HG02870 (cell line): Measurements from ENCODE around the gene POLR3GL.

Source experiments
- ATAC-seq: cut with Tn5 transposase; IDR thresholded peaks from one replicate; pipeline ENCODE4 v1.9.1; 2021; ENCODE audit warnings: mild to moderate bottlenecking, moderate library complexity; ENCODE audit not compliant: unreplicated experiment

The POLR3GL gene

DNA sequence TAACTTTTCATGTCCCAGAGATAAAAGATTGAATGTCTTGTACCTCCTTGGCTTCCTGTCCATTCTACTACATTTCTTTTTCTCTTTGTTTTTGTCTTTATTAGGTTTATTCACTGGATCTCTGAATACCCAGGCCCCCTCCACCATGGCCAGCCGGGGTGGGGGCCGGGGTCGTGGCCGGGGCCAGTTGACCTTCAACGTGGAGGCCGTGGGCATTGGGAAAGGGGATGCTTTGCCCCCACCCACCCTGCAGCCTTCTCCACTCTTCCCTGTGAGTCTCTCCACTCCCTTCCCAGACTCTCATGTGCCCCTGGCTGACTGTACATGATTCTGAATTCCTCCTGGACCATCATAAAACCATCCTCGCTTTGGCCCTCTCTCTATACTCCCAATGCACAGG, 10.2 kb downstream of the POLR3GL start:
- no peak for ATAC-seq

- no peak for ATAC-seq
Measured at GRCh38 chr1:145975216-145975615, 10.7 kb downstream of the POLR3GL start.

DNA sequence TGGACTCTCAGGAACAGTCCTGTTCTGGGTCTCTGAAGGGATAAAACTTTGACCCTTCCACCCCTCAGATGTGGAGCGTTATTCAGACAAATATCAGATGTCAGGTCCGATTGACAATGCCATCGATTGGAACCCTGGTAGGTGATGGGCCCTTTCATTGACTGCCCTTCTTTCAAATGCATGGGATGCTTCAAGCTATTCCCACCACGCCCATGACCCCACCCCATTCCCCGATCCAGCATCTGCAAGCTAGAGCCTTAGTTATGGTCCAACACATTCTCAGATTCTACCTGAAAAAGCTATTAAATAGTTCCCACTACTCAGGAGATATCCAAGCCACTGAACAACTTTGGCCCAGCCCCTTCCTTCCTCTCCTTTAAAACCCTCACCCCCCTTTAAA, 12.5 kb downstream of the POLR3GL start:
- no peak for ATAC-seq

- ATAC-seq = no peak
Measured at GRCh38 chr1:145977486-145978470, 13.3 kb downstream of the POLR3GL start.

DNA sequence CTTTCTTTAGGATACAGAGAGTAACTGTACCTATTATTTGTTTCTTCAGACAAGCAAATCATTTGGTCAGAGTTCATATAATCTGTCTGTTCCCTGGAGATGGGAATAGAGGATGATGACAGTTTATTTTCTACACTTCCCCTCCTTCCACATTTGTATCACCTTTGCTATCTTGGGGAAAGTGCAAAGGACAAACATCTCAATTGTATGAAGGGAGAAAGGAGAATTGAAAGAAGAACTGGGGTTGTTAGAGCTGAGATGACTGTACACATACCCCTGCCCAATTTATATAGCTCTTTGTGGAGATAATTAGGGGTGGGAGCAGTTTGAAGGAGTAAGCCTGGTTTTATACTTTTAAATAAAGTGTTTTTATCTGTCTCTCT, 14.0 kb downstream of the POLR3GL start:
- ATAC-seq = no peak

DNA sequence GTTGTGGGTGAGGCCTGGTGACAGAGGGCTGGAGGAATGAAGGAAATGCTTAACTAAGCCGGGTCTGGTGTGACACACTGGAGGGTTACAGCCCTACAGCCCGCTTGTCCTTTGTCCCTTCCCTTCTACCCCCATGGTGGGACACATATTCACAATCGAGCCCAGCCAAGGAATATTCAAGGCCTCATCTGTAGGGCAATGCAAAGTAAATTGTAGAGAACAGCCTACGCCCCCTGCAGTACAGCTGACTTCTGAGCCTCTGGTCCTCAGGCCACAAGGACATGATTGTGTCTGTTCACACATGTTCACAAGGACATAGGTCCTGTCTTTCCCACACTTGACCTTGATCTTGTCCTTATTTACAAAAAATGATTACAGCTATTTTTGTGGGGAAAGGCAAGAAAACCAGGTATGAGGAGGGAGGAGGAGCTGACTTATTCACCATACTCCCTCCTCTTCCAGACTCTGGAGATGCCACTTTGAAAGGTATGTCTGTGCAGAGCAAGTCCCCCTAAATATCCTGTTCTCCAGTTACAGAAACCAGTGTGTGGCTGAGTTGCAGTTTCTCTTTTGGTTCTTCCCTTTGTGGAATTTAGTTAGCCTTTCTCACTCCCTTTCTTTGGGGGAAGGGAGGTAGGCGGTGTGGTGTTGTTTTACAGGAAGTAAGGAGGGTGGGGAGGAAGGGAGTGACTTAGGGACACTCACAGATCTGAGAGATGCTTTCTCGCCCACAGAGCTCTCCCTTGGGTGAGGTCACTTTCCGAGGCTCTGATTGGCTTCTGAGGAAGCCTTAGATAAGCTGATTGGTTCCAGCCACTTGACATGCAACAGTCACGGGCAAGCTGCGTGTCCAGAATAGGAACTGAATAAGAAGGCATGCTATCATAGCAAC, 14.6 kb downstream of the POLR3GL start:
- ATAC-seq = peak; percentile 88

- no peak for ATAC-seq
Measured at GRCh38 chr1:145979746-145980456, 15.4 kb downstream of the POLR3GL start.

- no peak for ATAC-seq
Measured at GRCh38 chr1:145980457-145980994, 16.0 kb downstream of the POLR3GL start.

GRCh38 chr1:145982010-145982723, 17.7 kb downstream of the POLR3GL start:
- ATAC-seq = no peak

GRCh38 chr1:145983206-145983675, 18.8 kb downstream of the POLR3GL start:
- no peak for ATAC-seq

DNA sequence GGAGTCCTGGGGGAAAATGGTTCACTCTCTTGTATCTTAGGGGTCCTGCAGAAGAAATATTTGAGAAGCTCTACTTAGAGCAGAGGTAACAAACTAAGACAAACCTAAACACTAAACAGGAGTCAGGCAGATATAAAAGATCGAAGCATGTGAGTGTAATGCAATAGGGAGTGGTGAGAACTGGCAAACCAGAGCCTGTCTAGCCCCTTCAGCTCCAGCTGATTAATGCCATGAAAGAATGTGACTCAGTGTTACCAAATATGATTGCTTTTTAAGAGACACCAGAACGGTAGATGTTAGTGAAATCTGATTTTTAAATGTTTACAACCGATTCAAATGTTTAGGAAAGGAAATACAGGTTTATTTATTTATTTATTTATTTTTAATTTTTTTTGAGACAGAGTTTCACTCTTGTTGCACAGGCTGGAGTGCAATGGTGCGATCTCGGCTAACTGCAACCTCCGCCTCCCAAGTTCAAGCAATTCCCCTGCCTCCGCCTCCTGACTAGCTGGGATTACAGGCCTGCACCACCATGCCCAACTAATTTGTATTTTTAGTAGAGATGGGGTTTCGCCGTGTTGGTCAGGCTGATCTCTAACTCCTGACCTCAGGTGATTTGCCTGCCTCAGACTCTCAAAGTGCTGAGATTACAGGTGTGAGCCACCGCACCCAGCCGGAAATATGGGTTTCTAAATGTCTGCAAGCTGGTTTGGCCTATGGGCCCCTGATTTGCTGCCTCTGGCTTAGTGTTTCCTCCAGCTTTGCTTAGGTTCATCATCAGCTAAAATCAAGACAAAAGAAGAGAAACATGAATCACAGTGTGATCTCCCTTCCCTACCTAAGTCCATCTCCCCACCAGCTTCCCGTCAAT, 19.7 kb downstream of the POLR3GL start:
- ATAC-seq = no peak

- ATAC-seq = no peak
Measured at GRCh38 chr1:145985129-145985501, 20.6 kb downstream of the POLR3GL start.

GRCh38 chr1:145985502-145986439, 21.3 kb downstream of the POLR3GL start:
- ATAC-seq = no peak

- ATAC-seq = no peak
Measured at GRCh38 chr1:145986551-145986950, 22.1 kb downstream of the POLR3GL start.

DNA sequence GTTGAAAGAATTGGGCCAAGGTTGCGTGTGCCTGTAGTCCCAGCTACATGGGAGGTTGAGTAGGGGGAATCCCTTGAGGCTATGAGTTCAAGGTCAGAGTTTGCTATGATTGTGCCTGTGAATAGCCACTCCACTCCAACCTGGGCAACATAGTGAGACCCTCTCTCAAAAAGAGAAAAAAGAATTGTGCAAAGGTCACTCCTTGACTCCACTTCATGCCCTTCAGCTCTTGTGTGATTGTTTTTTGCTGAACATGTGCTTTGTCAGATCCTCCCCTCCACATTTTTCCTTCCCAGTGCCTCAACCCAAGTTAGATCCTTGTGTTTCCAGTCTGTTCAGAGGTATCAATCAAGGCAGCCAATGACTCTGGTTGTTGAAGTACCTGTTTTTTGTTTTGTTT, 23.4 kb downstream of the POLR3GL start:
- no peak for ATAC-seq

DNA sequence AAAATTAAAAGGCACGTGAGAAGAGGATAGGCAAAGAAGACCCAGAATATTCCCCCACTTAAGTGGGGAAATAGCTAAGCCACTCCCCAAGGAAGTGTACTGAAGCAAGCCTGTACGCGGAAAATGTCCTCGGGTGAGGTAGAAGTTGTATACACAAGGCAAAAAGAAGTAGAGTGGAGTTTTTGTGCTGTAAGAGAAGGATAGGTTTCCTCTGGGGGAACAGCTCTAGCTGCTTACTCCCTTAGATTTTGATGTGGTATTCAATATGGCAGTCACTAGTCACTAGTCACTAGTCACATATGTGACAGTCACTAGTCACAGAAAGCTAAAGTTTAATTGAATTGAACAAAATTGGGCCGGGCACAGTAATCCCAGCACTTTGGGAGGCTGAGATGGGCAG, 24.3 kb downstream of the POLR3GL start:
- no peak for ATAC-seq

GRCh38 chr1:145990249-145990855, 25.9 kb downstream of the POLR3GL start:
- no peak for ATAC-seq
